HepG2 (cell line): ENCODE data around the gene SAE1. TPM values are rescaled to one million over a fixed set of nuclear protein-coding genes. Genes with fewer than 3 reads are reported as not detected.

ENCODE experiments used
- AGO2 ChIP-seq: fragments of 200-400 bp; formaldehyde crosslinking; optimal IDR thresholded peaks from 2 replicates; pipeline ENCODE3; 2017; ENCODE audit warnings: mild to moderate bottlenecking, low read depth, low read length, moderate library complexity
- ATF1 ChIP-seq: IDR thresholded peaks from 2 replicates; pipeline ENCODE4 v1.6.1; 2016; ENCODE audit warnings: mild to moderate bottlenecking, control low read depth
- HMG20B ChIP-seq: conservative IDR thresholded peaks from 2 replicates; pipeline ENCODE4 v1.6.1; 2016; ENCODE audit warnings: missing genetic modification reagents, missing compliant biosample characterization
- HOXA5 ChIP-seq: sonication (generic); formaldehyde crosslinking; IDR thresholded peaks from 2 replicates; pipeline ENCODE4 v1.4.0; 2020; ENCODE audit warnings: missing genetic modification reagents
- IKZF4 ChIP-seq: sonication (generic); formaldehyde crosslinking; IDR thresholded peaks from 2 replicates; pipeline ENCODE4 v1.5.1; 2020; ENCODE audit warnings: borderline replicate concordance, mild to moderate bottlenecking, low read depth, missing genetic modification reagents; ENCODE audit errors: not compliant biosample characterization
- KMT2A ChIP-seq: sonication (generic); formaldehyde crosslinking; IDR thresholded peaks from 2 replicates; pipeline ENCODE4 v1.4.0; 2020; ENCODE audit warnings: missing genetic modification reagents
- MLLT10 ChIP-seq: sonication (generic); formaldehyde crosslinking; IDR thresholded peaks from 2 replicates; pipeline ENCODE4 v1.4.0; 2020; ENCODE audit warnings: missing genetic modification reagents
- NFYC ChIP-seq: IDR thresholded peaks from 2 replicates; pipeline ENCODE4 v1.6.1; 2016; ENCODE audit warnings: missing genetic modification reagents, missing compliant biosample characterization
- POLR2AphosphoS5 ChIP-seq: IDR thresholded peaks from 2 replicates; pipeline ENCODE4 v1.6.1; 2012; ENCODE audit warnings: low read depth, low read length
- RAD51 ChIP-seq: fragments of 450-650 bp; IDR thresholded peaks from 2 replicates; pipeline ENCODE4 v1.6.1; 2016; ENCODE audit warnings: borderline replicate concordance
- SETDB1 ChIP-seq: sonication (generic); formaldehyde crosslinking; IDR thresholded peaks from 2 replicates; pipeline ENCODE4 v1.5.1; 2020; ENCODE audit warnings: missing genetic modification reagents, mild to moderate bottlenecking, borderline replicate concordance
- SOX13 ChIP-seq, 3 experiments: fragments of 450-650 bp in 1 of 3; sonication (generic) in 1 of 3; formaldehyde crosslinking in 1 of 3; IDR thresholded peaks in 2 of 3; conservative IDR thresholded peaks in 1 of 3; 2 replicates each; pipeline versions ENCODE4 v1.5.0 to v1.6.1; 2016 to 2020; ENCODE audit warnings: antibody characterized with exemption in 1 of 3, mild to moderate bottlenecking in 1 of 3, missing compliant biosample characterization in 1 of 3, missing genetic modification reagents in 1 of 3, moderate library complexity in 1 of 3
- SP4 ChIP-seq: sonication (generic); formaldehyde crosslinking; IDR thresholded peaks from 2 replicates; pipeline ENCODE4 v1.8.1; 2023; ENCODE audit warnings: mild to moderate bottlenecking, missing genetic modification reagents
- SUZ12 ChIP-seq: fragments of 150-350 bp; IDR thresholded peaks from 2 replicates; pipeline ENCODE4 v1.6.1; 2014; ENCODE audit warnings: low read depth, low read length
- ZKSCAN5 ChIP-seq: sonication (generic); formaldehyde crosslinking; IDR thresholded peaks from 2 replicates; pipeline ENCODE4 v1.5.1; 2020; ENCODE audit warnings: mild to moderate bottlenecking, missing genetic modification reagents
- ZNF678 ChIP-seq: sonication (generic); formaldehyde crosslinking; IDR thresholded peaks from 2 replicates; pipeline ENCODE4 v1.4.0; 2020; ENCODE audit warnings: mild to moderate bottlenecking, missing genetic modification reagents
- ZNF792 ChIP-seq: IDR thresholded peaks from 2 replicates; pipeline ENCODE4 v1.6.1; 2016
- polyA plus RNA-seq, 8 experiments: library from polyadenylated mRNA; depleted of rRNA in 3 of 8; stranded (reverse) in 7 of 8; unstranded in 1 of 8; fragments of >200 nt; fragmentation: Illumina TruSeq in 4 of 8; extraction: Trizol in 4 of 8; gene quantifications; 2 replicates each; pipeline versions ENCODE4 v1.2.1 to v1.2.3, GENCODE V29; 2011 to 2016; ENCODE audit warnings: low read depth in 4 of 8, missing spikeins in 1 of 8, mixed read lengths in 1 of 8; ENCODE audit not compliant: insufficient read depth in 1 of 8
- total RNA-seq, 5 experiments: library from RNA; depleted of rRNA; stranded (reverse); fragments of >200 nt; fragmentation: Illumina TruSeq; extraction: Trizol; gene quantifications; 2 replicates each; pipeline ENCODE4 v1.2.3, GENCODE V29; 2016; ENCODE audit warnings: low read depth in 1 of 5
- TF ChIP-seq, protein P1 (sequence below): sonication (generic); formaldehyde crosslinking; IDR thresholded peaks from 2 replicates; pipeline ENCODE4 v1.5.0; 2020; ENCODE audit warnings: mild to moderate bottlenecking, missing genetic modification reagents, borderline replicate concordance
- TF ChIP-seq, protein P2 (sequence below): sonication (generic); formaldehyde crosslinking; IDR thresholded peaks from 2 replicates; pipeline ENCODE4 v1.4.0; 2020; ENCODE audit warnings: missing genetic modification reagents, borderline replicate concordance

Gene SAE1
- total and polyA plus RNA-seq, 2 of the 13 experiments (the other 11 are each of a cell fraction or from before 2014, with no cell fraction given), result 87.6 to 197 TPM

DNA sequence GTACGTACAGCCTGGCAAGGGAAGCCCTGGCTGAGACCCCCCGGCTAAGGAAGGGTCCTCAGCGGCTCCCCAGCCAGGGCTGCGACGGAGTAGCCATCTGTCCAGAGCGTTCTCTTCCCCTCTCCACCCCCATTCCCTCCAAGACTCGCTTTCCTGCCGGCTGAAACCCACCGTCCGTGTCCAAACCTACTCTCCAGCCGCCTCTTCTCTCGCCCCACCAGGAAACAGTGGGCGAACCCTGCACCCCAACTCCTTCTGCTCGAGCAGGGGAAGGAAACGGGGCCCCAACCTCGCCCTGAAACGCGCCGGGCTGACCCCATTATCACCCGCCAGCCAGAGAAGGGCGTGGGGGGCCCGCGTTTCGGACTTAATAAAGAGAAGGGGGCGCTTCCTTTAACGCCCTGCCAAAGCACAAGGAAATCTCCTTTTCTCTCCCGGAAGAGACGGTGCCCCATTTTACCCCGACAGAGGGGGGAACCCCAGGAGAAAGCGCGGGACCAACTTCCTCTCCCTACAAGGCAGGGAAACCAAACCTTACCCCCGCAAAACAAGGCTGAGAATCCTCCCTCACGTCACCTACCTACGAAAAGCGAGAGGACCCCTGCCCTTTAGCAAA lies 19.5 kb upstream of the SAE1 start (continued):
- TF ChIP-seq, protein P1, sequence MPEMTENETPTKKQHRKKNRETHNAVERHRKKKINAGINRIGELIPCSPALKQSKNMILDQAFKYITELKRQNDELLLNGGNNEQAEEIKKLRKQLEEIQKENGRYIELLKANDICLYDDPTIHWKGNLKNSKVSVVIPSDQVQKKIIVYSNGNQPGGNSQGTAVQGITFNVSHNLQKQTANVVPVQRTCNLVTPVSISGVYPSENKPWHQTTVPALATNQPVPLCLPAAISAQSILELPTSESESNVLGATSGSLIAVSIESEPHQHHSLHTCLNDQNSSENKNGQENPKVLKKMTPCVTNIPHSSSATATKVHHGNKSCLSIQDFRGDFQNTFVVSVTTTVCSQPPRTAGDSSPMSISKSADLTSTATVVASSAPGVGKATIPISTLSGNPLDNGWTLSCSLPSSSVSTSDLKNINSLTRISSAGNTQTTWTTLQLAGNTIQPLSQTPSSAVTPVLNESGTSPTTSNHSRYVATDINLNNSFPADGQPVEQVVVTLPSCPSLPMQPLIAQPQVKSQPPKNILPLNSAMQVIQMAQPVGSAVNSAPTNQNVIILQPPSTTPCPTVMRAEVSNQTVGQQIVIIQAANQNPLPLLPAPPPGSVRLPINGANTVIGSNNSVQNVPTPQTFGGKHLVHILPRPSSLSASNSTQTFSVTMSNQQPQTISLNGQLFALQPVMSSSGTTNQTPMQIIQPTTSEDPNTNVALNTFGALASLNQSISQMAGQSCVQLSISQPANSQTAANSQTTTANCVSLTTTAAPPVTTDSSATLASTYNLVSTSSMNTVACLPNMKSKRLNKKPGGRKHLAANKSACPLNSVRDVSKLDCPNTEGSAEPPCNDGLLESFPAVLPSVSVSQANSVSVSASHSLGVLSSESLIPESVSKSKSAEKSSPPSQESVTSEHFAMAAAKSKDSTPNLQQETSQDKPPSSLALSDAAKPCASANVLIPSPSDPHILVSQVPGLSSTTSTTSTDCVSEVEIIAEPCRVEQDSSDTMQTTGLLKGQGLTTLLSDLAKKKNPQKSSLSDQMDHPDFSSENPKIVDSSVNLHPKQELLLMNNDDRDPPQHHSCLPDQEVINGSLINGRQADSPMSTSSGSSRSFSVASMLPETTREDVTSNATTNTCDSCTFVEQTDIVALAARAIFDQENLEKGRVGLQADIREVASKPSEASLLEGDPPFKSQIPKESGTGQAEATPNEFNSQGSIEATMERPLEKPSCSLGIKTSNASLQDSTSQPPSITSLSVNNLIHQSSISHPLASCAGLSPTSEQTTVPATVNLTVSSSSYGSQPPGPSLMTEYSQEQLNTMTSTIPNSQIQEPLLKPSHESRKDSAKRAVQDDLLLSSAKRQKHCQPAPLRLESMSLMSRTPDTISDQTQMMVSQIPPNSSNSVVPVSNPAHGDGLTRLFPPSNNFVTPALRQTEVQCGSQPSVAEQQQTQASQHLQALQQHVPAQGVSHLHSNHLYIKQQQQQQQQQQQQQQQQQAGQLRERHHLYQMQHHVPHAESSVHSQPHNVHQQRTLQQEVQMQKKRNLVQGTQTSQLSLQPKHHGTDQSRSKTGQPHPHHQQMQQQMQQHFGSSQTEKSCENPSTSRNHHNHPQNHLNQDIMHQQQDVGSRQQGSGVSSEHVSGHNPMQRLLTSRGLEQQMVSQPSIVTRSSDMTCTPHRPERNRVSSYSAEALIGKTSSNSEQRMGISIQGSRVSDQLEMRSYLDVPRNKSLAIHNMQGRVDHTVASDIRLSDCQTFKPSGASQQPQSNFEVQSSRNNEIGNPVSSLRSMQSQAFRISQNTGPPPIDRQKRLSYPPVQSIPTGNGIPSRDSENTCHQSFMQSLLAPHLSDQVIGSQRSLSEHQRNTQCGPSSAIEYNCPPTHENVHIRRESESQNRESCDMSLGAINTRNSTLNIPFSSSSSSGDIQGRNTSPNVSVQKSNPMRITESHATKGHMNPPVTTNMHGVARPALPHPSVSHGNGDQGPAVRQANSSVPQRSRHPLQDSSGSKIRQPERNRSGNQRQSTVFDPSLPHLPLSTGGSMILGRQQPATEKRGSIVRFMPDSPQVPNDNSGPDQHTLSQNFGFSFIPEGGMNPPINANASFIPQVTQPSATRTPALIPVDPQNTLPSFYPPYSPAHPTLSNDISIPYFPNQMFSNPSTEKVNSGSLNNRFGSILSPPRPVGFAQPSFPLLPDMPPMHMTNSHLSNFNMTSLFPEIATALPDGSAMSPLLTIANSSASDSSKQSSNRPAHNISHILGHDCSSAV (CRISPR knock-in tag), result no peak
- TF ChIP-seq IKZF4 (CRISPR knock-in tag) (no peak), MLLT10 (CRISPR knock-in tag) (no peak), POLR2AphosphoS5 (peak; percentile 33; the same call in 1 of the 2 replicates), ZKSCAN5 (CRISPR knock-in tag) (no peak), AGO2 (peak; percentile 96), ZNF792 (CRISPR knock-in tag) (no peak), SOX13 (IDR thresholded peaks at IDR 0.05) (no peak), SOX13 (CRISPR knock-in tag; conservative IDR thresholded peaks at IDR 0.05 in 1 of 2, IDR thresholded peaks at IDR 0.05 in 1 of 2) (no peak), HOXA5 (CRISPR knock-in tag) (no peak), SP4 (CRISPR knock-in tag) (no peak), SUZ12 (no peak), RAD51 (no peak), KMT2A (CRISPR knock-in tag) (0 out of 2 replicates have a peak, but pooled peaks have one; percentile 18), ATF1 (CRISPR knock-in tag) (no peak), HMG20B (CRISPR knock-in tag) (no peak), ZNF678 (no peak), SETDB1 (CRISPR knock-in tag) (no peak), NFYC (CRISPR knock-in tag) (no peak)
- TF ChIP-seq, protein P2, sequence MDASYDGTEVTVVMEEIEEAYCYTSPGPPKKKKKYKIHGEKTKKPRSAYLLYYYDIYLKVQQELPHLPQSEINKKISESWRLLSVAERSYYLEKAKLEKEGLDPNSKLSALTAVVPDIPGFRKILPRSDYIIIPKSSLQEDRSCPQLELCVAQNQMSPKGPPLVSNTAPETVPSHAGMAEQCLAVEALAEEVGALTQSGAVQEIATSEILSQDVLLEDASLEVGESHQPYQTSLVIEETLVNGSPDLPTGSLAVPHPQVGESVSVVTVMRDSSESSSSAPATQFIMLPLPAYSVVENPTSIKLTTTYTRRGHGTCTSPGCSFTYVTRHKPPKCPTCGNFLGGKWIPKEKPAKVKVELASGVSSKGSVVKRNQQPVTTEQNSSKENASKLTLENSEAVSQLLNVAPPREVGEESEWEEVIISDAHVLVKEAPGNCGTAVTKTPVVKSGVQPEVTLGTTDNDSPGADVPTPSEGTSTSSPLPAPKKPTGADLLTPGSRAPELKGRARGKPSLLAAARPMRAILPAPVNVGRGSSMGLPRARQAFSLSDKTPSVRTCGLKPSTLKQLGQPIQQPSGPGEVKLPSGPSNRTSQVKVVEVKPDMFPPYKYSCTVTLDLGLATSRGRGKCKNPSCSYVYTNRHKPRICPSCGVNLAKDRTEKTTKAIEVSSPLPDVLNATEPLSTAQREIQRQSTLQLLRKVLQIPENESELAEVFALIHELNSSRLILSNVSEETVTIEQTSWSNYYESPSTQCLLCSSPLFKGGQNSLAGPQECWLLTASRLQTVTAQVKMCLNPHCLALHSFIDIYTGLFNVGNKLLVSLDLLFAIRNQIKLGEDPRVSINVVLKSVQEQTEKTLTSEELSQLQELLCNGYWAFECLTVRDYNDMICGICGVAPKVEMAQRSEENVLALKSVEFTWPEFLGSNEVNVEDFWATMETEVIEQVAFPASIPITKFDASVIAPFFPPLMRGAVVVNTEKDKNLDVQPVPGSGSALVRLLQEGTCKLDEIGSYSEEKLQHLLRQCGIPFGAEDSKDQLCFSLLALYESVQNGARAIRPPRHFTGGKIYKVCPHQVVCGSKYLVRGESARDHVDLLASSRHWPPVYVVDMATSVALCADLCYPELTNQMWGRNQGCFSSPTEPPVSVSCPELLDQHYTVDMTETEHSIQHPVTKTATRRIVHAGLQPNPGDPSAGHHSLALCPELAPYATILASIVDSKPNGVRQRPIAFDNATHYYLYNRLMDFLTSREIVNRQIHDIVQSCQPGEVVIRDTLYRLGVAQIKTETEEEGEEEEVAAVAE (CRISPR knock-in tag), result no peak
